GM23338 (cell line): ENCODE measurements around the gene MIEN1. TPM values are rescaled to one million over a fixed set of nuclear protein-coding genes. Genes with fewer than 3 reads are reported as not detected.

Experiments
- ATAC-seq: fragments of 200-7000 bp; cut with Tn5 transposase; 3 replicates; pipeline ENCODE4 v1.9.1; 2020
- DNase-seq: peaks from one replicate; pipeline ENCODE4 v3.0.0-alpha.2; 2015; ENCODE audit warnings: low spot score
- H2AFZ ChIP-seq: fragments of 200-600 bp; sonication (generic); 2 replicates; pipeline ENCODE4 v1.8.0; 2016; ENCODE audit warnings: antibody characterized with exemption, mild to moderate bottlenecking, moderate library complexity
- H3F3A ChIP-seq: fragments of 200-600 bp; sonication (generic); replicated peaks from 2 replicates; pipeline ENCODE4 v1.8.0; 2017; ENCODE audit warnings: antibody characterized with exemption, mixed run types, low read depth
- H3K27ac ChIP-seq: fragments of 200-600 bp; sonication (generic); 2 replicates; pipeline ENCODE4 v1.6.1; 2016; ENCODE audit warnings: low read depth
- H3K27me3 ChIP-seq: fragments of 200-600 bp; sonication (generic); 2 replicates; pipeline ENCODE4 v1.8.0; 2016; ENCODE audit warnings: mild to moderate bottlenecking, mixed run types, moderate library complexity; ENCODE audit not compliant: insufficient read depth
- H3K36me3 ChIP-seq: fragments of 200-600 bp; sonication (generic); 2 replicates; pipeline ENCODE4 v1.8.0; 2016; ENCODE audit warnings: mild to moderate bottlenecking; ENCODE audit not compliant: insufficient read depth
- H3K4me1 ChIP-seq: fragments of 200-600 bp; sonication (generic); 2 replicates; pipeline ENCODE4 v1.8.0; 2016; ENCODE audit warnings: mild to moderate bottlenecking, moderate library complexity; ENCODE audit not compliant: insufficient read depth
- H3K4me2 ChIP-seq: fragments of 200-600 bp; sonication (generic); 2 replicates; pipeline ENCODE4 v1.7.1; 2017; ENCODE audit warnings: mixed run types
- H3K4me3 ChIP-seq: fragments of 200-600 bp; sonication (generic); 2 replicates; pipeline ENCODE4 v1.6.1; 2016; ENCODE audit warnings: mixed run types
- H3K79me2 ChIP-seq: fragments of 200-600 bp; sonication (generic); replicated peaks from 2 replicates; pipeline ENCODE4 v1.8.0; 2017; ENCODE audit warnings: mild to moderate bottlenecking; ENCODE audit not compliant: insufficient read depth
- H3K9me2 ChIP-seq: fragments of 200-600 bp; sonication (generic); 2 replicates; pipeline ENCODE4 v1.8.0; 2017; ENCODE audit not compliant: insufficient read depth
- H4K20me1 ChIP-seq: fragments of 200-600 bp; sonication (generic); replicated peaks from 2 replicates; pipeline ENCODE4 v1.8.0; 2017; ENCODE audit warnings: mild to moderate bottlenecking; ENCODE audit not compliant: insufficient read depth
- H3K27ac Mint-ChIP-seq: 2 replicates; pipeline ENCODE4 v1.8.0; 2020; ENCODE audit warnings: inconsistent platforms, mild to moderate bottlenecking, moderate library complexity, mixed read lengths
- H3K27me3 Mint-ChIP-seq: 3 replicates; pipeline ENCODE4 v1.8.0; 2022; ENCODE audit warnings: low read depth, mild to moderate bottlenecking, moderate library complexity, mixed read lengths, inconsistent platforms; ENCODE audit not compliant: insufficient read depth, poor library complexity
- H3K36me3 Mint-ChIP-seq: 3 replicates; pipeline ENCODE4 v1.8.0; 2021; ENCODE audit warnings: low read depth, mild to moderate bottlenecking, inconsistent platforms, moderate library complexity, mixed read lengths
- H3K4me1 Mint-ChIP-seq: 3 replicates; pipeline ENCODE4 v1.8.0; 2020; ENCODE audit warnings: mild to moderate bottlenecking, inconsistent platforms, mixed read lengths
- H3K4me3 Mint-ChIP-seq: 3 replicates; pipeline ENCODE4 v1.8.0; 2021; ENCODE audit warnings: moderate library complexity, mild to moderate bottlenecking, inconsistent platforms, mixed read lengths
- H3K9me3 Mint-ChIP-seq: 3 replicates; pipeline ENCODE4 v1.8.0; 2020; ENCODE audit warnings: moderate library complexity, mild to moderate bottlenecking, inconsistent platforms, mixed read lengths
- CTCF ChIP-seq, 2 experiments: fragments of 200-600 bp in 1 of 2; sonication (generic) in 1 of 2; conservative IDR thresholded peaks; 2 replicates each; pipeline versions ENCODE4 v1.5.1 to v1.6.1; 2016 to 2017; ENCODE audit warnings: antibody characterized with exemption in 2 of 2, low read depth in 2 of 2, mild to moderate bottlenecking in 2 of 2, moderate library complexity in 1 of 2
- ETS1 ChIP-seq: IDR thresholded peaks from 2 replicates; pipeline ENCODE4 v1.6.1; 2016; ENCODE audit warnings: antibody characterized with exemption
- EZH2phosphoT487 ChIP-seq: fragments of 200-600 bp; sonication (generic); IDR thresholded peaks from one replicate; pipeline ENCODE4 v1.8.1; 2018; ENCODE audit warnings: antibody characterized with exemption; ENCODE audit not compliant: unreplicated experiment
- POLR2AphosphoS5 ChIP-seq: IDR thresholded peaks from 2 replicates; pipeline ENCODE4 v1.6.1; 2016; ENCODE audit warnings: antibody characterized with exemption, low read depth
- REST ChIP-seq: IDR thresholded peaks from one replicate; pipeline ENCODE4 v1.6.1; 2018; ENCODE audit warnings: antibody characterized with exemption; ENCODE audit not compliant: unreplicated experiment
- ZNF462 ChIP-seq: fragments of 250-450 bp; sonication (Bioruptor Pico); IDR thresholded peaks from 2 replicates; pipeline ENCODE4 v1.5.0; 2020; ENCODE audit warnings: mild to moderate bottlenecking, moderate library complexity
- polyA plus RNA-seq: library from polyadenylated mRNA; unstranded; fragments of >200 nt; fragmentation: Nextera tagmentation; extraction: Ambion mirVana; gene quantifications from 2 replicates; pipeline ENCODE4 v1.2.1, GENCODE V29; 2016
- total RNA-seq: library from RNA; depleted of rRNA; stranded (reverse); fragments of >200 nt; shearing (Covaris generic); gene quantifications from 2 replicates; pipeline ENCODE4 v1.2.3, GENCODE V29; 2014

The MIEN1 gene
- total and polyA plus RNA-seq, 2 experiments from 2014 or later: 37.1 to 91.8 TPM

GRCh38 chr17:39694593-39694992, 35.7 kb downstream of the MIEN1 start:
- H3K4me2 ChIP-seq: peak overlapping the region; percentile 71; the same call in 1 of the 2 replicates
- TF ChIP-seq ZNF462 (CRISPR knock-in tag) (no peak), EZH2phosphoT487 (no peak), CTCF (conservative IDR thresholded peaks at IDR 0.05; ENCODE audit: low read depth in 2 of 2) (no peak), REST (no peak), ETS1 (no peak), POLR2AphosphoS5 (no peak)
- DNase-seq: no peak

More at GRCh38 chr17:39694593-39694992, 35.7 kb downstream of the MIEN1 start:
- Mint-ChIP-seq H3K9me3 (no peaks in the 10 kb centered on the region; the same call in 2 of the 3 replicates), H3K36me3 (peaks cover 10% of the 10 kb centered on the region; the same call in 2 of the 3 replicates), H3K27me3 (peaks cover 21% of the 10 kb centered on the region), H3K4me3 (peak overlapping the region; percentile 26; the same call in 1 of the 3 replicates), H3K27ac (peak overlapping the region; percentile 85), H3K4me1 (peaks cover 58% of the 10 kb centered on the region)
- Histone ChIP-seq H3K27me3 (no peaks in the 10 kb centered on the region), H3K79me2 (peaks cover 21% of the 10 kb centered on the region), H3K36me3 (no peaks in the 10 kb centered on the region), H3F3A (peaks cover 23% of the 10 kb centered on the region), H4K20me1 (no peaks in the 10 kb centered on the region), H3K9me2 (no peaks in the 10 kb centered on the region), H3K4me1 (peaks cover 58% of the 10 kb centered on the region), H2AFZ (no peak overlapping the region), H3K27ac (0 out of 2 replicates have a peak overlapping the region, but pooled peaks have one; percentile 93), H3K4me3 (no peak overlapping the region)
- ATAC-seq: no peak
